ENCODE measurements around the gene HAGHL.

Gene HAGHL

GRCh38 chr16:722835-723633, 3.9 kb upstream of the HAGHL start:
- no peak for DNase-seq

GRCh38 chr16:723695-724094, 3.2 kb upstream of the HAGHL start:
- DNase-seq, result no peak

DNA sequence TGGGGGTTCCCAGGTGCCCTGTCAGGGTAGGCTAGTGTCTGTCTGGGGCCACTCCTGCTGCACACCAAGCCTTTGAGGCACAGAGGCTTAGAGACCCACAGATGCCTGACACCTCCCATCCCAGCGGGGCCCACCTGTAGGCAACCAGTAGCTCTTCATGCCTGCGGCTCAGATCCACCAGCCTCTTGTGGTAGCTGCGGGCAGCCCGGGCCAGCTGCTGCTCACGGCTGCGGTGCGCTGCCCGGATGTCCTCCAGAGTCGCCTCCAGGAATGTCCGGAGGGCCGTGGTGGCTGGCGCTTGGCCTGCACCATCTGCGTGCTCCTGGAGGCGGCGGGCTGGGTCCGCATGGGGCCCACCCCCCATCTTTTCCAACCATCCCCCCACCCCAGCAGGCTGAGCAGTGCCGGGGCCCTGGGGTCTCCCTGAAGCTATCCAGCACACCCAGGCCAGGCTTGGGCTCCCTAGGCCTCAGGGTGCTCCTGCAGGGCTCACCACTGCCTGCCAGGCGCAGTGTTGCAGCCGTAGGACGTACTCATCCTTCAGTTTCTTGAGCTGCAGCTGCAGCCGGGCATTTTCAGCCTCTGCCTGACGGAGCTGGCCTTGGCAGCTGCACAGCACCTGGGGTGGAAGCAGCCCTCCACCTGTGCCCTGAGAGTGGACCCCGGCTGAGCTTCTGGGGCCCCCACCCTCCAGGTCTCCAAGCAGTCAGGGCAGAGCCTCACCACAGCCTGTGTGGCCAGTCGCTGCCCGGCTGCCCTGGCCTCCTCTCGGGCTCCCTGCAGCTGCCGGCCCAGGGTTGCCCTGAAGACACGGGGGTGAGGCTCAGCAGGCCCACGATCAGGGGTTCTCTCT, 2.5 kb upstream of the HAGHL start:
- DNase-seq, result no peak

- no peak for DNase-seq
Measured at GRCh38 chr16:725041-725376, 1.9 kb upstream of the HAGHL start.

DNA sequence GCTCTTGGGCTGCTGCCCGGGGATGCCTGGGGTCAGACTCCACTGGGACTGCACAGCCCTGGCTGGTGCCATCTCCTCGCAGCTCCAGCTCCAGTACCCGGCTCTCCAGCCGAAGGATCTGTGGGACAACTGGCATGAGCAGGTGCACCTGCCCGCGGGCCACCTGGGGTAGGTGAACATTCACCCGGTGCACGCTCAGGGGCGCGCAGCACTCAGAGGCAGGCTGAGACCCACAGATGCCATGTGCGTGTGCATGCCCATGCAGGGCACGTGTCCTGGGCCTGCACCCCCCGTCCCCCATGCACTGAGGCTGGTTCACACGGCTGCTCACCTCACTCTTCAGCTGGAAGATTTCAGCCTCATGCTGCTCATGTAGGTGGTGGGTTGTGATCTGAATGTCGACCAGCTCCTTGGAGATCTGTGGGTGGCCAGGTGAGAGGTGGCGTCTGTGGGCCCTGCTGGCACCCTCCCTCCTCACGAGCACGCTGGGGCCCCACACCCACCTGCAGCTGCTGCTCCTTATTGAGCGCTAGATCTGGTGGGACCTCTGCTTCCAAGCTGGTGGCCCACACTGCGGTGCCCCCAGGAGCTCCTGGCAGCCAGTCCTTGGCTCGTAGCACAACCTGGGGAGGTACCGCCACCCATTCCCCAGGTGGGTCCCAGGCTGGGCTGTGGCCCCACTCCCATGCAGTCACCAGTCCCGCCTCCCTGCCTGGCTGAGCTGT, 1.3 kb upstream of the HAGHL start:
- DNase-seq, result no peak

GRCh38 chr16:726188-726437, 793 bp upstream of the HAGHL start:
- DNase-seq, result no peak

- peak; percentile 39 for DNase-seq
Measured at GRCh38 chr16:727291-727977, 528 bp downstream of the HAGHL start.

- peak; percentile 82 for DNase-seq
Measured at GRCh38 chr16:728131-728889, 1.4 kb downstream of the HAGHL start.

GRCh38 chr16:728890-729744, 2.2 kb downstream of the HAGHL start:
- DNase-seq, result no peak

DNA sequence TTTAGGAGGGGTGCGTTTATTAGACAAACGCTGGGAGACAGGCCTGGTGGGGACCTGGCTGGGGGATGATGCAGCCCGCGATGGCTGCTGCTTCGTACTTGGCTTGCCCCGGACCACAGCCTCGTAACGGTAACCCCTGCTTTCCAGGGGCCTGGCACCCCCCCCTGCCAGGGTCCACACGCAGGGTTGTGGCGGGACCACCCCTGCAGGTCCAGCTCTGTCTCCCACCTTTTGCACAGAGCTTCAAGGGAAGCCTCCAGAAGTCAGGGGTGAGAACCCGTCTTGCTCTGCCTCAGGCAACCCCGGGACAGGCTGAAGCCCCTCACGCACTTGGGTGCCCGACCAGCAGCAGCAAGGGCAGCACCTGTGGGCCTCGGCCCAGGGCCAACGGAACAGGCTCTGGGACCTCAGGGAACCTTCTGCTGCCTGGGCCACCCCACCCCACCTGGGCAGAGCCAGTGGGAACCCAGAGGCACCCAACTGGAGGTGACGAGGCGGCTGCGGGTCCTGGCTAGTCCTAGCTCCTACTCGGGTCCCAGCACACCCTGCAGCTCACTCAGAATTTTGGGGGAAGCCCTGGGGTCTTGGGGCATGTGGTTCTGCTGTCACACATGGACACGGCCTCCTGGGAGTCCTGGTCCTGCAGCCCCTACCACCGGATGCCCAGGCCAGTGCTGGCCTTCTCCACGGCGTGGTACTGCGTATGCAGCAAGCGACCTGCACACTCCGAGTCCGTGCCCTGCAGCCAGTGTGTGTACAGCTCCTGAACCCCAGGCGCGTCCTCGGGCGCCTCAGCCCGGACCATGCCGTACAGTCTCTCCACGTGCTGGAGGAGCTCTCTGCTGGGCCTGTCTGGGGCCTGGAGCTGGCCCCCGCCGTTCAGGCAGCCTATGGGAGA, 3.1 kb downstream of the HAGHL start:
- no peak for DNase-seq

GRCh38 chr16:730666-731509, 4.0 kb downstream of the HAGHL start:
- DNase-seq, result no peak

DNA sequence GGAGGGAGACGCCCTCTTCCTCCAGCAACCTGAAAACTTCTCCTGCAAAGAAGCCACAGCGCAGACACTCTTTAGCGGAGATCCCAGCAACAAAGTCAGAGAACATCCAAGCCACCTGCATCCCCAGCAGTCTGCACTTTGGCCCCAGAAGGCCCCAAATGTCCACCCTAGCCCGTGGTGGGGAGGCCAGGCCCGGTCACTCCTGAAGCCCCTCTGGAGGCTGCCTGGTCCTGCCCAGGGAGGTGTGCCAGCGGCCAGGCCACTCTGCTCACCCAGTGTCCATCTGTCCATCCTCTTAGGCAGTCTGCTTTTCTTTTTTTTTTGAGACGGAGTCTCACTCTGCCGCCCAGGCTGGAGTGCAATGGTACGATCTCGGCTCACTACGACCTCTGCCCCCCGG, 5.4 kb downstream of the HAGHL start:
- no peak for DNase-seq

DNA sequence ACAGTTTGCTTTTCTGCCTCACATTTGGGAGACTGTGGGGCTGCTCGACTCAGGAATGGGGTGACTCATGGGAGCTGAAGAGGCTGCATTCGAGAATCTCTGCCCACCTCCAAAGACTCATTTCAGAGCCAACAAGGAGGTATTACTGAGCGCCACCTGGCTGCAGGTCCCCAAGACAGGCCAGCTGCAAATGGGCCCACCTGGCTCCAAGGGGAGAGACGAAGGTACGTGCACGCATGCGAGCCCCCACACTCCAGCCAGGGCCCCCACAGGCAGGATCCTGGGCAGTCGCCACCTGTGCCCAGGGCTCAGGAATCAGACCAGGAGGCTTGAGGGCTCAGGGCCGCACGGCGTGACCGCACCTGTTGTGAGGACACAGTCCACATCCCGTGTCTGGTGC, 6.0 kb downstream of the HAGHL start:
- no peak for DNase-seq

DNA sequence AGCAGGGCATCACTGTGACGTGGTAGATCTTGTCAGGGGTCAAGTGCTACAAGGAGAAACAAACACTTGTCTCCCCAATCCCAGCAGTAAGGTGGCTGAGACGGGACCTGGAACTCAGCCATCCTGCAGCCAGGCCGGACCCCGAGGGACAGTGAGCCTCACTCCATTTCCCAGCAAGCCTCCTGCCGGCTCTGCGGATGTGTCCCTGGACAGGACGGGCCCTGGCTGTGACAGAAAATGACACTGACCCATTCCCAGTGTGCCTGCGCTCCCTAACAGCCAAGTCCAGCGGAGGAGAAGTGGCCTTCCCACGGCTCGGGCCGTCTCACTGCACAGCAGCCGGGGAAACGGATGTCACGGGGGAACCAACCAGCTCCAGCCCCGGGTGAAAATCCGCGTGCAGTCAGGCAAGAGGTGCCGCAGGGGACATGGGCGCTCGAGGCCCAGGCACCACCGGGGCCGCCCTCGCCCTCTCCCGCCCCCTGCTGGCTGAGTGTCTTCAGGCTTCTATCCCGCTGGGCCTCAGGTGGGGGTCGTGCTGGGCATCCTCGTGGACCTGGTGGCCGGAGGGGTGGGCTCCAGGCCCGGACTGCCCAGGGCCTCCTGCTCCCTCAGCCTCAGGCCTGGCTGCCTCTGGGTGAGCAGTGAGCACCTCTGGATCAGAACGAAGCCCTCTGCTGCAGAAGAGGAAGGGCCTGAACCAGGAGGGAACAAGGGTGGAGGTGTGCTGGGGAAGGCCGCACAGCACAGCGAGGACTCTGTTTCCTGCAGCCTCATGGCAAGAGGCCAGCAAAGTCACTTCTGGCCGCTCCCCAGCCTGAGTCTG, 6.7 kb downstream of the HAGHL start:
- no peak for DNase-seq

DNA sequence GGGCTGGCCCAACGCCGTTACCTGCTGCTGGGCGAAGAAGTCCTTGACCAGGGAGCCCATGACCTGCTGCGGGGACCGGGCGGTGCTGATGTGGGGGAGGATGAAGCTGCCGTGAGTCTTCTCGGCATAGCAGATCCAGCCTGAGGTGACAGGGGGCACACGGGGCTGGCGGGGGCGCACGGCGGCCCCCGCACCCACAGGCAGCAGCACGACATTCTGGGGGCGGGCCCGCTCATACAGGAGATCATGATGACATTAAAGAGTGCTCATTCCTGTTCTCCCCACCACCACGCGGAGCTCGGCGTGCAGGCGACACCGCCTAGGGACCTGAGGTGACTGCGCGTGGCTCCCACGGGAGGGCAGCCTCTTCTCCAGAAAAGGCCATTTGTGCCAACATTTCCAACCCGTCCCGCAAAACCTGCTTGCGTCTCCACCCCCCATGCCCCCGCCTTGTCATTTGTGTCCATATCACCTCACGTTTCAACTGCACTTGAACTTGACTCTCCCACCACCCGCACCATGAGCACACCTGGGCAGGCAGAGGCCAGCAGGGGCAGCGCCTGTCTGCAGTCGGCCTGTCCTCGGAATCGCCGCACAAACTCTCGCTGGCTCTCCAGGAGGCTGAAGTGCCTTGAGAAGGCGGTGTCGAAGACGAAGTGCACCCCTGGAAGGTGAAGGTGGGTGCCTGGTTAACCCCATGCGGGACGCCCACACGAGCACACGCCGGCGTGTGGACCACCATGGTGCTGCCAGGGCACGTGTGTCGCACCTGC, 7.5 kb downstream of the HAGHL start:
- DNase-seq, result no peak

DNA sequence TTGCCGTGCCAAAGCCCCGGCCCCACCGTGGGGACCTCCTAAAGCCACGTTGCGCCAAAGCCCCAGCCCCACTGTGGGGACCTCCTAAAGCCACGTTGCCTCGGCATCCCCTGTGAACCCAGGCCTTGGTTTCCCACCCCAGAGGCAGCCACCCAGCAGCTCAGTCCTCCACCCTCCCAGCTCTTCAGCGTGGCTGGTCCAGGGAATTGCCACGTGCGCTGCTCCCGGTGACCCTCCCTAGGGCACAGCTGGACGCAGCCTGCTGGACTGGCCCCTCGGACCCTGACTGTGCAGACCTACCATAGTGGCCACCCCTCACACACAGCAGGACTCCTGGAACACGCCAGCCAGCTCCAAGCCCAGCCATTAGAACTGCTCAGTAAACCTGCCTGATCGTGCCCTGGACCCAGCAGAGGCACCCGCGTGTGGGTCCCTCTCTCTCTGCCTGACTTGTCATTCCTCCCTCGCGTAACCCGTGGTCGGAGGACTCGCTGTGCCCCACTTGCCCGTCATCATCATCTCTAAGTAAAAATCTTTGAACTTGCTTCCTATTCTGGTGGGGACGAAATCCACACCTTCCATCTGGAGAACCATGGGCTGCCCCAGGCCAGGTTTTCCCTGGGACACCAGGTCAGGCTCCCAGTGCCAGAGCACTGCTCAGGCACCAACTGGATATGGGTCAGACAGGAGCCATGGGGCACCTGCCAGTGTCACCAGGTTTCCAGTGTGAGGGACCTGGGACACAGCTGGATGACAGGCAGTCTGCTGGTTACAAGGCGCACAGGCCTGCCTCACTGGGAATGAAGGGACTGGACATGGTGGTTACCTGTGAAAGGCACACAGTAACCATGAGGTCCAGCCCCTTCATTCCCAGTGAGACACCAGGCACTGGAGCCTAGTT, 8.3 kb downstream of the HAGHL start:
- DNase-seq, result no peak

GRCh38 chr16:735982-736453, 9.1 kb downstream of the HAGHL start:
- DNase-seq, result peak; percentile 92
